Neural progenitor cell (in vitro differentiated cells): ENCODE results near the gene SPG11. TPM values are rescaled to one million over a fixed set of nuclear protein-coding genes. Genes with fewer than 3 reads are reported as not detected.

Source experiments
- DNase-seq: peaks from one replicate; pipeline ENCODE4 v3.0.0-alpha.2; 2016; ENCODE audit warnings: low spot score
- H2AFZ ChIP-seq: fragments of 200-600 bp; sonication (generic); replicated peaks from 2 replicates; pipeline ENCODE4 v1.6.1; 2016; ENCODE audit warnings: antibody characterized with exemption
- H3F3A ChIP-seq: fragments of 200-600 bp; sonication (generic); 2 replicates; pipeline ENCODE4 v1.6.1; 2016; ENCODE audit warnings: antibody characterized with exemption, low read depth
- H3K27ac ChIP-seq: fragments of 200-600 bp; sonication (generic); 2 replicates; pipeline ENCODE4 v1.5.1; 2016; ENCODE audit warnings: mild to moderate bottlenecking
- H3K27me3 ChIP-seq: fragments of 200-600 bp; sonication (generic); 2 replicates; pipeline ENCODE4 v1.6.1; 2016; ENCODE audit warnings: mild to moderate bottlenecking, moderate library complexity
- H3K36me3 ChIP-seq: fragments of 200-600 bp; sonication (generic); 2 replicates; pipeline ENCODE4 v1.5.1; 2016
- H3K4me1 ChIP-seq: fragments of 200-600 bp; sonication (generic); 2 replicates; pipeline ENCODE4 v1.6.1; 2016; ENCODE audit warnings: mixed run types
- H3K4me2 ChIP-seq: fragments of 200-600 bp; sonication (generic); 2 replicates; pipeline ENCODE4 v1.6.1; 2016
- H3K4me3 ChIP-seq: fragments of 200-600 bp; sonication (generic); 2 replicates; pipeline ENCODE4 v1.5.1; 2016
- H3K79me2 ChIP-seq: fragments of 200-600 bp; sonication (generic); 2 replicates; pipeline ENCODE4 v1.6.1; 2016; ENCODE audit warnings: low read depth
- H3K9ac ChIP-seq: fragments of 200-600 bp; sonication (generic); 2 replicates; pipeline ENCODE4 v1.6.1; 2016
- H3K9me3 ChIP-seq: fragments of 200-600 bp; sonication (generic); 2 replicates; pipeline ENCODE4 v1.5.1; 2016; ENCODE audit warnings: low read depth
- H4K20me1 ChIP-seq: fragments of 200-600 bp; sonication (generic); 2 replicates; pipeline ENCODE4 v1.6.1; 2016; ENCODE audit warnings: low read depth
- H3K27ac Mint-ChIP-seq: 3 replicates; pipeline ENCODE4 v1.8.0; 2021; ENCODE audit warnings: mixed read lengths
- H3K27me3 Mint-ChIP-seq: 2 replicates; pipeline ENCODE4 v1.8.0; 2022; ENCODE audit warnings: low read depth, mild to moderate bottlenecking, inconsistent platforms, moderate library complexity, mixed read lengths; ENCODE audit not compliant: insufficient read depth
- H3K36me3 Mint-ChIP-seq: 3 replicates; pipeline ENCODE4 v1.8.0; 2021; ENCODE audit warnings: mixed read lengths
- H3K4me1 Mint-ChIP-seq: 3 replicates; pipeline ENCODE4 v1.8.0; 2021; ENCODE audit warnings: mixed read lengths
- H3K4me3 Mint-ChIP-seq: 3 replicates; pipeline ENCODE4 v1.8.0; 2021; ENCODE audit warnings: mild to moderate bottlenecking, moderate library complexity, mixed read lengths
- H3K9me3 Mint-ChIP-seq: 3 replicates; pipeline ENCODE4 v1.8.0; 2020; ENCODE audit warnings: mixed read lengths
- CTCF ChIP-seq: fragments of 200-600 bp; sonication (generic); IDR thresholded peaks from 2 replicates; pipeline ENCODE4 v1.5.1; 2017; ENCODE audit warnings: antibody characterized with exemption, mild to moderate bottlenecking
- EZH2 ChIP-seq: fragments of 200-600 bp; sonication (generic); IDR thresholded peaks from 2 replicates; pipeline ENCODE4 v1.6.1; 2017; ENCODE audit warnings: antibody characterized with exemption, mild to moderate bottlenecking, moderate library complexity
- EZH2phosphoT487 ChIP-seq: fragments of 200-600 bp; sonication (generic); IDR thresholded peaks from 2 replicates; pipeline ENCODE4 v1.6.1; 2017; ENCODE audit warnings: antibody characterized with exemption
- total RNA-seq: library from RNA; depleted of rRNA; stranded (reverse); fragments of >200 nt; gene quantifications from 2 replicates; pipeline ENCODE4 v1.2.3, GENCODE V29; 2015; ENCODE audit warnings: low replicate concordance

The SPG11 gene
- total RNA-seq, 1 donor from 2014 or later, result 65.9 TPM

GRCh38 chr15:44529864-44530604, 133.4 kb downstream of the SPG11 start:
- H3K27me3 ChIP-seq, result no peaks in the 10 kb centered on the region
- H3F3A ChIP-seq, result peaks cover 54% of the 10 kb centered on the region
- Mint-ChIP-seq H3K36me3 (peaks cover 5% of the 10 kb centered on the region), H3K4me1 (peaks cover 2% of the 10 kb centered on the region), H3K27ac (no peak overlapping the region), H3K9me3 (no peaks in the 10 kb centered on the region), H3K4me3 (no peak overlapping the region), H3K27me3 (peaks cover 3% of the 10 kb centered on the region)
- no peak for DNase-seq
- H3K4me2 ChIP-seq, result no peak overlapping the region
- no peak for TF ChIP-seq CTCF
- TF ChIP-seq EZH2phosphoT487, result no peak
- no peak for TF ChIP-seq EZH2
- H3K4me1 ChIP-seq, result no peaks in the 10 kb centered on the region
- H3K79me2 ChIP-seq, result peaks cover 2% of the 10 kb centered on the region
- peaks cover 9% of the 10 kb centered on the region for H3K36me3 ChIP-seq
- no peak overlapping the region for H2AFZ ChIP-seq
- H3K9me3 ChIP-seq, result no peaks in the 10 kb centered on the region
- peak overlapping the region; percentile 80 for H3K27ac ChIP-seq
- no peak overlapping the region for H3K4me3 ChIP-seq
- peaks cover 7% of the 10 kb centered on the region for H4K20me1 ChIP-seq
- no peak overlapping the region for H3K9ac ChIP-seq

- Histone ChIP-seq H3K27me3 (no peaks in the 10 kb centered on the region), H3K9ac (no peak overlapping the region), H3F3A (peaks cover 54% of the 10 kb centered on the region), H3K36me3 (peaks cover 9% of the 10 kb centered on the region), H3K9me3 (no peaks in the 10 kb centered on the region), H3K27ac (peak overlapping the region; percentile 76), H4K20me1 (peaks cover 7% of the 10 kb centered on the region), H3K79me2 (no peaks in the 10 kb centered on the region), H3K4me1 (no peaks in the 10 kb centered on the region), H3K4me3 (no peak overlapping the region), H2AFZ (no peak overlapping the region), H3K4me2 (no peak overlapping the region)
- TF ChIP-seq EZH2phosphoT487, result no peak
- TF ChIP-seq CTCF, result no peak
- no peak for TF ChIP-seq EZH2
- H3K9me3 Mint-ChIP-seq, result no peaks in the 10 kb centered on the region
- H3K27me3 Mint-ChIP-seq, result peaks cover 3% of the 10 kb centered on the region
- peaks cover 7% of the 10 kb centered on the region for H3K36me3 Mint-ChIP-seq
- H3K4me1 Mint-ChIP-seq, result no peaks in the 10 kb centered on the region
- no peak overlapping the region for H3K4me3 Mint-ChIP-seq
- H3K27ac Mint-ChIP-seq, result no peak overlapping the region
- DNase-seq, result no peak
Observed at GRCh38 chr15:44527241-44527640, 136.2 kb downstream of the SPG11 start.

DNA sequence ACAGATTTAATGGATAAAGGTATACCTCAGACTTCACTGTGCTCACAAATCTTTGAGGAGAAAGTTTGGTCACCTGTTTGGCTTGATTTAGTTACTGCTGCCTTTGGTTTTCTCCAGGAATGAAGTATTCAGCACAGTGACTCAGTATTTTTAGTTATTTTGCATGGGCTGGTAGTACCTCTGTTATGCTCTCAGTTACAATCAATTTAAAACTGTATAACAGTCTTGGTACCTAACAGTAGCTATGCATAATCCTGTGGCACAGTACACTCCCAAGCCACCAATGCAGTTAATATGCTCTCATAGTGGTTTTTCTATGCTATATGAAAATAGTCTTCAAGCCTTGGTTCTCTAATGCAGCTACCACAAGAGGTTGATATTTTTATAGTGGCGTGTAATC, 138.4 kb downstream of the SPG11 start:
- no peaks in the 10 kb centered on the region for H3K9me3 ChIP-seq
- peaks cover 7% of the 10 kb centered on the region for H4K20me1 ChIP-seq
- peak overlapping the region; percentile 21 for H3K9ac ChIP-seq
- Mint-ChIP-seq H3K27ac (no peak overlapping the region), H3K9me3 (no peaks in the 10 kb centered on the region), H3K36me3 (peaks cover 4% of the 10 kb centered on the region), H3K4me1 (no peaks in the 10 kb centered on the region), H3K27me3 (peaks cover 1% of the 10 kb centered on the region), H3K4me3 (no peak overlapping the region)
- no peaks in the 10 kb centered on the region for H3K79me2 ChIP-seq
- peaks cover 48% of the 10 kb centered on the region for H3F3A ChIP-seq
- no peak for DNase-seq
- no peak overlapping the region for H3K27ac ChIP-seq
- no peak overlapping the region for H3K4me2 ChIP-seq
- H3K36me3 ChIP-seq, result peaks cover 20% of the 10 kb centered on the region
- H3K4me3 ChIP-seq, result no peak overlapping the region
- no peaks in the 10 kb centered on the region for H3K27me3 ChIP-seq
- H3K4me1 ChIP-seq, result no peaks in the 10 kb centered on the region
- TF ChIP-seq EZH2, result no peak
- no peak for TF ChIP-seq CTCF
- no peak for TF ChIP-seq EZH2phosphoT487
- no peak overlapping the region for H2AFZ ChIP-seq
